Kidney epithelial cell (primary cell): ENCODE results near the gene OR14K1. TPM values are rescaled to one million over a fixed set of nuclear protein-coding genes. Genes with fewer than 3 reads are reported as not detected.
"Not testable (repeated sequence)": the region's sequence is repeated elsewhere in the genome, so short reads cannot be mapped to it uniquely, and the experiment has no call there.

Experiments
- DNase-seq: peaks from one replicate; pipeline ENCODE4 v3.0.0-alpha.2; 2010; ENCODE audit warnings: low read depth
- H3K27me3 ChIP-seq: 2 replicates; pipeline ENCODE4 v1.6.0; 2011; ENCODE audit warnings: low read length; ENCODE audit not compliant: control insufficient read depth, insufficient read depth
- H3K36me3 ChIP-seq: 2 replicates; pipeline ENCODE4 v1.5.1; 2011; ENCODE audit warnings: low read length; ENCODE audit not compliant: control insufficient read depth, insufficient read depth
- H3K4me3 ChIP-seq: 2 replicates; pipeline ENCODE4 v1.5.1; 2011; ENCODE audit warnings: low read depth, mild to moderate bottlenecking, control low read depth, low read length
- total RNA-seq: library from RNA; depleted of rRNA; stranded (reverse); fragments of >200 nt; gene quantifications from 2 replicates; pipeline ENCODE4 v1.2.3, GENCODE V29; 2015
- TF ChIP-seq, protein P1 (sequence below): IDR thresholded peaks from 2 replicates; pipeline ENCODE4 v1.5.1; 2011; ENCODE audit warnings: mild to moderate bottlenecking, moderate library complexity, low read length, control low read depth, inconsistent platforms; ENCODE audit not compliant: insufficient read depth, poor library complexity, severe bottlenecking

Gene OR14K1
- not detected in 2 replicates for total RNA-seq

- DNase-seq: no peak
- no peaks in the 10 kb centered on the region for H3K36me3 ChIP-seq
- no peaks in the 10 kb centered on the region for H3K27me3 ChIP-seq
- TF ChIP-seq, protein P1, sequence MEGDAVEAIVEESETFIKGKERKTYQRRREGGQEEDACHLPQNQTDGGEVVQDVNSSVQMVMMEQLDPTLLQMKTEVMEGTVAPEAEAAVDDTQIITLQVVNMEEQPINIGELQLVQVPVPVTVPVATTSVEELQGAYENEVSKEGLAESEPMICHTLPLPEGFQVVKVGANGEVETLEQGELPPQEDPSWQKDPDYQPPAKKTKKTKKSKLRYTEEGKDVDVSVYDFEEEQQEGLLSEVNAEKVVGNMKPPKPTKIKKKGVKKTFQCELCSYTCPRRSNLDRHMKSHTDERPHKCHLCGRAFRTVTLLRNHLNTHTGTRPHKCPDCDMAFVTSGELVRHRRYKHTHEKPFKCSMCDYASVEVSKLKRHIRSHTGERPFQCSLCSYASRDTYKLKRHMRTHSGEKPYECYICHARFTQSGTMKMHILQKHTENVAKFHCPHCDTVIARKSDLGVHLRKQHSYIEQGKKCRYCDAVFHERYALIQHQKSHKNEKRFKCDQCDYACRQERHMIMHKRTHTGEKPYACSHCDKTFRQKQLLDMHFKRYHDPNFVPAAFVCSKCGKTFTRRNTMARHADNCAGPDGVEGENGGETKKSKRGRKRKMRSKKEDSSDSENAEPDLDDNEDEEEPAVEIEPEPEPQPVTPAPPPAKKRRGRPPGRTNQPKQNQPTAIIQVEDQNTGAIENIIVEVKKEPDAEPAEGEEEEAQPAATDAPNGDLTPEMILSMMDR: no peak
- no peak within 1 kb of the TSS for H3K4me3 ChIP-seq
Observed at GRCh38 chr1:247738315-247738714, at the start of gene OR14K1. OR14K1 (plus strand) TSS chr1:247738615; CDS start chr1:247738615, 0 bp downstream.

GRCh38 chr1:247701338-247701737 lies 37.1 kb upstream of the OR14K1 start:
- Histone ChIP-seq H3K36me3 (no peaks in the 10 kb centered on the region), H3K4me3 (no peak overlapping the region), H3K27me3 (no peaks in the 10 kb centered on the region)
- DNase-seq: no peak
- TF ChIP-seq, protein P1: no peak

DNA sequence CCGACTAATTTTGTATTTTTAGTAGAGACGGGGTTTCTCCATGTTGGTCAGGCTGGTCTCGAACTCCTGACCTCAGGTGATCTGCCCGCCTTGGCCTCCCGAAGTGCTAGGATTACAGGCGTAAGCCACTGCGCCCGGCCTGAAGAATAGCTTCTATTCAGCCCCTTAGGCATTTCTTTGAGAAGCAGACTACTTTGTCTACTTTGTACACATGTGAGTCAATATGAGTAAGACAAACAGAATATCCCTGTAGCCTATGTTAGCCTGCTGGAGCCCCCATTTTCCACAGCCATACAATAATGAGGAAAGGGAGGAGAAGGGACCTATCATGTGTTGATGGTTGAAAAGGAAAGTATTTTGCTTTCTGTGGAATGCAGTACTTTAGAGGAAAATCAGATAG lies 27.7 kb upstream of the OR14K1 start:
- H3K27me3 ChIP-seq, H3K36me3 ChIP-seq, DNase-seq, H3K4me3 ChIP-seq: not testable (repeated sequence)

DNA sequence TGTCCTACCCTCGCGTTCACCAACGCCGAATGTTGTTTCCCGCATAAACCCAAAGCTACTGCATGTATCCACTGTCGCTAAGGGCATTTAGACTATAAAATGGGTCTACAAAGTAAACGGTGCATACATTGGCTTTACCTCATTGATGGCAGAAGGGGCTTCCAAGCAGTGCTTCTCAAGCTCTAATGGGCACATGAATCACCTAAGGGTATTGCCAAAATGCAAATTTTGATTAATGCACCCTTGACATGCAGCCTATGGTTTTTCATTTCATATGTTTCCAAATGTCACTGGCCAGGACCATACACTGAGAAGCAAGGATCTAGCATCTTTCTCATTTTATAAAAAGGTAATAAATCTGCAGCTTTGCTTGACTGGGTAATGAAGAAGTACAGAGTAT lies 24.7 kb upstream of the OR14K1 start:
- no peaks in the 10 kb centered on the region for H3K27me3 ChIP-seq
- no peak overlapping the region for H3K4me3 ChIP-seq
- H3K36me3 ChIP-seq: no peaks in the 10 kb centered on the region
- DNase-seq: no peak
- TF ChIP-seq, protein P1: no peak

DNA sequence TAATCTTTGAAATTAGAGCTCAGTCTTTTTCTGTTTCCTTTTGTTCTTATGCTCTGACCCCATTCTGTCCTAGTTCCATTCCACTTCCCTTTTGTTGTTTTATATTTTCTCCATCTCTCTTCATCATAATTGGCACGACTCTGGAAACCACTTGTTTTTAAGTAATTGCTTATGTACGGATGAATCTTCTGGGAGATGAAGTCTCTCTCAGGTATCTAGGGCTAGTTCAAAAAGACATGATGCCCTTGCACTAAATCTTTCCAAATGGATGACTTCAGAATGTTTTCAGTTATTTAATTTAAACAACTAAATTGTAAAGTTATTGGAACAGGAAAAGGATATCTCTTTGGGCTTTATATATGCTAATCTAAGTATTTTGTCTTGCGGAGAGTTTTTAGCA lies 21.9 kb upstream of the OR14K1 start, which contains the start of gene OR6F1:
TSS of gene OR6F1 (minus strand) at position 101 of the 400 bp plus-strand sequence. CDS start 3,891 bp downstream, outside the sequence.
- Histone ChIP-seq H3K4me3 (no peak within 1 kb of the TSS), H3K27me3 (no peaks in the 10 kb centered on the region), H3K36me3 (no peaks in the 10 kb centered on the region)
- DNase-seq: no peak
- TF ChIP-seq, protein P1: no peak

DNA sequence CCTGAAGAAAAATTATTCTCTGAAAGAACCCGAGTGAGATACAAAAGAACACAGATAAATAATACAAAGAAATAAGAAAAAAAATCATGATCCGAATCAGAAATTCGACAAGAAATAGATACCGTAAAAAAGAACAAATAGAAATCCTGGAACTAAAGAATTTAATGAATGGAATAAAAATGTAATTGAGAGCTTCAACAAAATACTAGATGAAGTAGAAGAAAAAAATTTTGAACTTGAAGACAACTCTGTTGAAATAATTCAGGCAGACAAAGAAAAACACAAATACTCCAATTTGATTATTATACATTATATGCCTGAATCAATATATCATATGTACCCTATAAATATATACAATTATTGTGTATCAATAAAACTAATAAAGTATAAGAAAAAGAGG lies 17.2 kb upstream of the OR14K1 start:
- Histone ChIP-seq H3K27me3 (no peaks in the 10 kb centered on the region), H3K4me3 (no peak overlapping the region), H3K36me3 (no peaks in the 10 kb centered on the region)
- TF ChIP-seq, protein P1: no peak
- no peak for DNase-seq
